OCI-LY3 (cell line): ENCODE measurements around the gene SNCB.

Source experiments
- H2AFZ ChIP-seq: fragments of 200-600, 300-600 bp; shearing (Covaris generic); 2 replicates; pipeline ENCODE4 v1.6.0; 2014; ENCODE audit warnings: antibody characterized with exemption, low read depth, low read length
- H3K27ac ChIP-seq: fragments of 200-600, 300-600 bp; sonication (generic); 2 replicates; pipeline ENCODE4 v1.5.1; 2014; ENCODE audit warnings: mild to moderate bottlenecking, low read length, moderate library complexity, mixed read lengths
- H3K27me3 ChIP-seq: fragments of 200-600, 300-600 bp; sonication (generic); 2 replicates; pipeline ENCODE4 v1.6.1; 2014; ENCODE audit warnings: low read depth, low read length, mixed read lengths
- H3K36me3 ChIP-seq: fragments of 200-600, 300-600 bp; sonication (generic); replicated peaks from 2 replicates; pipeline ENCODE3; 2014; ENCODE audit warnings: low read depth, low read length, mixed read lengths
- H3K4me1 ChIP-seq: fragments of 300-600, 200-600 bp; sonication (generic); 2 replicates; pipeline ENCODE4 v1.6.1; 2014; ENCODE audit warnings: low read length, mixed read lengths
- H3K4me2 ChIP-seq: fragments of 200-600, 300-600 bp; sonication (generic); 2 replicates; pipeline ENCODE4 v1.6.1; 2014; ENCODE audit warnings: low read length, mixed read lengths
- H3K4me3 ChIP-seq: fragments of 300-600, 200-600 bp; sonication (generic); 2 replicates; pipeline ENCODE4 v1.5.1; 2014; ENCODE audit warnings: antibody characterized with exemption, mild to moderate bottlenecking, low read length, moderate library complexity
- H3K79me2 ChIP-seq: fragments of 300-600, 200-600 bp; shearing (Covaris generic); 2 replicates; pipeline ENCODE4 v1.6.1; 2014; ENCODE audit warnings: mild to moderate bottlenecking, low read length, mixed read lengths
- H3K9ac ChIP-seq: fragments of 300-600, 200-600 bp; shearing (Covaris generic); 2 replicates; pipeline ENCODE4 v1.6.0; 2014; ENCODE audit warnings: mild to moderate bottlenecking, low read length, moderate library complexity
- H3K9me3 ChIP-seq: fragments of 200-600, 300-600 bp; shearing (Covaris generic); 2 replicates; pipeline ENCODE4 v1.6.1; 2014; ENCODE audit warnings: low read length, mixed read lengths; ENCODE audit not compliant: insufficient read depth
- H4K20me1 ChIP-seq: fragments of 200-600, 300-600 bp; sonication (generic); 2 replicates; pipeline ENCODE4 v1.6.1; 2016; ENCODE audit warnings: low read length, mixed read lengths; ENCODE audit not compliant: insufficient read depth
- CTCF ChIP-seq: fragments of 200-600, 300-600 bp; sonication (generic); IDR thresholded peaks from 2 replicates; pipeline ENCODE4 v1.5.1; 2014; ENCODE audit warnings: antibody characterized with exemption, low read length, low read depth
- EZH2phosphoT487 ChIP-seq: fragments of 200-600 bp; shearing (Covaris generic); IDR thresholded peaks from 2 replicates; pipeline ENCODE4 v1.6.1; 2018; ENCODE audit warnings: antibody characterized with exemption, mixed run types, low read depth

The SNCB gene

DNA sequence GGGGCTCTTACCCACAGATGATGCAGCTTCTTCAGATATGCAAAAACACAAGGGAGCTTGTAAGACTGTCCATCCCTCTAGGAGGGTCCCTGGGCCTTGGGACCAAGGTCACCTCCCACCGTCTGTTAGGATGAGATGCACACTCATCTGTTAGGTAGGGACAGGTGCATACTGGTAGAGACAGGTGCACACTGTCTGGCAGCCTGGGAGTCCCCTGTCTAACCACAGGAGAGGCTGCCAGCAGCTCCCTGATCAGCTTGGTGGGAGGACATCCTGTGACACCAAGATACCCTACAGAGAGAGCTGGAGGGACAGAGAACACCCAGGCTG is 30.2 kb upstream of the SNCB start:
- no peaks in the 10 kb centered on the region for H3K79me2 ChIP-seq
- H3K4me1 ChIP-seq = peaks cover 17% of the 10 kb centered on the region
- no peak overlapping the region for H3K27ac ChIP-seq
- no peak overlapping the region for H2AFZ ChIP-seq
- no peak overlapping the region for H3K4me2 ChIP-seq
- H3K4me3 ChIP-seq = no peak overlapping the region
- no peaks in the 10 kb centered on the region for H3K36me3 ChIP-seq
- H3K9me3 ChIP-seq = no peaks in the 10 kb centered on the region
- no peak overlapping the region for H3K9ac ChIP-seq
- H4K20me1 ChIP-seq = no peaks in the 10 kb centered on the region
- TF ChIP-seq CTCF (no peak), EZH2phosphoT487 (no peak)
- no peaks in the 10 kb centered on the region for H3K27me3 ChIP-seq

DNA sequence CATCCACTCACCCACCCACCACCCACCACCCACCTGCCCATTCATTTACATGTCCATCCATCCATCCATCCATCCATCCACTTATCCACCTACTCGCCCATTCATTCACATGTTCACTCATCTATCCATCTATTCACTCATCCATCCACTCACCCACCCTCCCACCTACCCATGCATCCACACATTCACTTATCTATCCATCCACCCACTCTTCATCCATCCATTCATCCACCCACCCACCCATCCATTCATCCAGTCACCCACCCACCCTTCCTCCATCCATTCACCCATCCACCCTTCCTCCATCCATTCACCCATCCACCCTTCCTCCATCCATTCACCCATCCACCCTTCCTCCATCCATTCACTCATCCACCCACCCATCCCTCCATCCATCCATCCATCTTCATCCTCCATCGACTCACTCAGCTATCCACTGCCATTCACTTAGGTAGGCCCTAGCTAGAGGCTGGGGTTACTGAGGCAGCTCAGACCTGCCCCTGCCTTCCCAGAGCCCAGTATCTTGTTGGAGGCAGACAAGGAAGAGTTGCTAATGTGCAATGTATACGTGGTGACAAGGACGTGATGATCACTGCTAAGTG is 29.6 kb upstream of the SNCB start:
- H3K36me3 ChIP-seq = no peaks in the 10 kb centered on the region
- no peaks in the 10 kb centered on the region for H4K20me1 ChIP-seq
- H3K27me3 ChIP-seq = no peaks in the 10 kb centered on the region
- H2AFZ ChIP-seq = no peak overlapping the region
- H3K27ac ChIP-seq = no peak overlapping the region
- H3K9me3 ChIP-seq = no peaks in the 10 kb centered on the region
- no peak overlapping the region for H3K4me3 ChIP-seq
- no peak for TF ChIP-seq CTCF
- no peak for TF ChIP-seq EZH2phosphoT487
- H3K79me2 ChIP-seq = no peaks in the 10 kb centered on the region
- H3K9ac ChIP-seq = no peak overlapping the region
- H3K4me1 ChIP-seq = peaks cover 17% of the 10 kb centered on the region
- no peak overlapping the region for H3K4me2 ChIP-seq

- Histone ChIP-seq H3K27ac (no peak overlapping the region), H3K79me2 (no peaks in the 10 kb centered on the region), H3K9me3 (no peaks in the 10 kb centered on the region), H4K20me1 (no peaks in the 10 kb centered on the region), H3K9ac (no peak overlapping the region), H3K4me3 (no peak overlapping the region), H3K4me2 (no peak overlapping the region), H3K36me3 (no peaks in the 10 kb centered on the region), H3K27me3 (no peaks in the 10 kb centered on the region), H3K4me1 (peaks cover 17% of the 10 kb centered on the region), H2AFZ (no peak overlapping the region)
- TF ChIP-seq CTCF = no peak
- no peak for TF ChIP-seq EZH2phosphoT487
These were observed 29.1 kb upstream of the SNCB start for GRCh38 chr5:176659512-176659839.

DNA sequence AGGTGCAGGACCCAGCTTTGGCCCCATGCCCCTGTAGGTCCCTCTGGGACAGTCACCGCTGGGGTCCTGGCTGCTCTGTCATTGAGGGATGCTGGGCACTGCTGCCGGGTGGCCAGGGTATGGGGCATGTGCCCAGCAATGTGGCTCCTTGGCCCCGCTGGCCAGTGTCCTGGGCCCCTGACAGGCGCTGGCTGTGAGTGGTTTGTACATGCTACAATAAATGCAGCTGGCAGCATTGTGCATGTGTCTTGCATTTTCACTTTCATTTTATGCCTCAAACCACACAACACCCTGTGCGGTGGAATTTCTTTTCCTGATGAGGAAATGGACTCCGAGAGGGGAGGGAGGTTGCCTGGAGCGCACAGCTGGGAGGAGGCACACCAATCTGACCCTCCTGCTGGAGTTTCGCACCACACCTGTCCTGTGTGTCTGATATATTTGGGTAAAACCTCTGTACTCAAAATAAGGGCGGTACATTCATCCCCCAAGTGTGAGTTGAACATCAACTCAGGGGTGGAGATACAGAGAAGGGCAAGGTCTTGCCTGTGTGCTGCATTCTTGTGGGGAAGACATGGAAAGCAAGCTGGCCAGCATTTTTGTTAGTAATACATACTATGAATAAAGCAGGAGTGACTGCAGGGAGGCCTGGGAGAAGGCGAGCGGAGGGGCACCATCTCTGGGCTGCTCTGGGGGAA is 28.6 kb upstream of the SNCB start:
- Histone ChIP-seq H3K79me2 (no peaks in the 10 kb centered on the region), H4K20me1 (no peaks in the 10 kb centered on the region), H3K9me3 (no peaks in the 10 kb centered on the region), H2AFZ (no peak overlapping the region), H3K4me1 (peaks cover 17% of the 10 kb centered on the region), H3K4me2 (peak overlapping the region; percentile 67), H3K9ac (no peak overlapping the region), H3K27ac (no peak overlapping the region), H3K36me3 (no peaks in the 10 kb centered on the region), H3K4me3 (peak overlapping the region; percentile 61), H3K27me3 (no peaks in the 10 kb centered on the region)
- TF ChIP-seq CTCF (no peak), EZH2phosphoT487 (no peak)
